AG08396 (cell line): ENCODE data around the gene PIGM.
"Not testable (repeated sequence)": the region's sequence is repeated elsewhere in the genome, so short reads cannot be mapped to it uniquely, and the experiment has no call there.

Source experiments
- DNase-seq: peaks from one replicate; pipeline ENCODE4 v3.0.0; 2012; ENCODE audit warnings: low spot score, mixed read lengths

Gene PIGM

DNA sequence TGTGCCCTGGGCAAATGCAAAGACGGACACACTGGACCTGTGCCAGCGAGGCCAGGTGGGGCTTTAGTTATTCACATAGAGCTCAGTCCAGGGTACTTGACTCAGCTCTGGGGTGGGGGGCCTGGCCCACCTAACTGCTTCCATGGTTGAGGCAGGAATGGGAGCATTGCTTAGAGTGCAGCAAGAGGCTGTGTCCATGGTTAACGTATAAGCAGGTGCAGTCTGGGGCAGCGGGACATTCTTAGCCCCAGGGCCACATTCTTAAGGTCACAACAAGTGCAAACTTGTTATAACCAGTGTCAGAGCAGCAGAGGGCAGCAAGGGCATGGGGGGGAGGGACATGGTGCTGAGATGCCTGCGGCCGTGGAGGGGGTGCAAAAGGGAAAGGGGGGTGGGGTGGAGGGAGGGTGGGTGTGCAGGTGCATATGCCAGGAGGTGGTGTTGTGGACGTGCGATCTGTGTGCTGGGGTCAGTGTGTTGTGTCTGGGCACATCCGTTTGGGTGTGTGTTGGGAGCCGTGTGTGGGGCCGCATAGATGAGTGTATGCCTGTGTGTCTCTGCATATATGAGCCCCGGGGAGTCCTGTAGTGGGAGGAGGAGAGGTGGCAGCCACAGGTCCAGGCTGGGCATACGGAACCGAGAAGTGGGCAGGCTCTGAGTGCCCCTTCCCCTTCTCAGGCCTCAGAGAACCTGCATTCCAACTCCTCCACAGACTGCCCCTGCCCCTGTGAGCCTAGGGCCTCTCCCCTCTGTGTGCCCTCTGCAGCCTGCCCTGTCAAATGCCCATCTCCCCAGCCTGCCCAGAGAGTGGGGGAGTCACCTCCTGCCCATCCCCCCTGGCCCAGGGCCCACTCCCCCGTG lies 29.8 kb upstream of the PIGM start:
- no peak for DNase-seq

DNA sequence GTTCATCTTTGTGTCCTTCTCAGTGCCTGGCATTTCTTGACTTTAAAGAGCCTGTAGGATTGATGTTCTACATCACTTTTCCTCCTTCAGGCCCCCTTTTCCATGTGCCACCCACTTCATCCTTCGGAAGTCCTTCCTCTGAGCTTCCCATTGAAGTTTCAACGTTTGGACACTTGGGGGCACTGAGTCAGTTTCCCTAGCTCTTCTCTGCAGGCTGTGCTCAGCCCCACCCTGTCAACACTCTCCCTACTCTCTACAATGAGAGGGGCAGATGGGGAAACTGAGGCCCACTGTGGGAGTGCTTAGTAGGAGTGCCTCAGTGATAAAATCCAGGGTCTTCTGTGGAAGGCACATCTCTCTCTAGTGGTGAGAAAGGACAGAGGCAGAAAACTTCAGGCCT lies 26.3 kb upstream of the PIGM start:
- DNase-seq = no peak

DNA sequence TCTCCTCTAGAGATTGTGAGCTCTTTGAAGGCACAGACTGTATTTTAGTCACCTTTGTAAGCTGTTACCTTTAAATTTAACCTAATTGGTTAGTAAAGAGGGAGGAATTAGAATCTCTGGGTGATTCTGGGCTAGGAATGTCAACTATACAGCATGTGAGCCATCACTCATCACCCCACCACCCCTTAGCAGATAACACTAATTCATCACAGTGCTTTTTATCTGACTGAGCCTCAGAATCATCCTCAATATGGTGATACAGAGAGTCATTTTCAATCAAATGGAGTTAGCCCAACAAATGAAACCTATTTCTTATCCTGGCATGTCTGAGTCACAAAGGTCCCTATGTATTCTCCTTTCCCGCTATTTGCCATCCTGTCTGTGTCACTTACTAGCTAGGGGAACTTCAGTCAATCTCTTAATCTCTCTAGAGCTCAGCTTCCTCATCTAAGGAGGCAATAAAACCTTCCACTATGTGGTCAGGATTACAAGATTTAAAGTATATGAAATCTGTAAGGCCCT lies 24.9 kb upstream of the PIGM start:
- no peak for DNase-seq

DNA sequence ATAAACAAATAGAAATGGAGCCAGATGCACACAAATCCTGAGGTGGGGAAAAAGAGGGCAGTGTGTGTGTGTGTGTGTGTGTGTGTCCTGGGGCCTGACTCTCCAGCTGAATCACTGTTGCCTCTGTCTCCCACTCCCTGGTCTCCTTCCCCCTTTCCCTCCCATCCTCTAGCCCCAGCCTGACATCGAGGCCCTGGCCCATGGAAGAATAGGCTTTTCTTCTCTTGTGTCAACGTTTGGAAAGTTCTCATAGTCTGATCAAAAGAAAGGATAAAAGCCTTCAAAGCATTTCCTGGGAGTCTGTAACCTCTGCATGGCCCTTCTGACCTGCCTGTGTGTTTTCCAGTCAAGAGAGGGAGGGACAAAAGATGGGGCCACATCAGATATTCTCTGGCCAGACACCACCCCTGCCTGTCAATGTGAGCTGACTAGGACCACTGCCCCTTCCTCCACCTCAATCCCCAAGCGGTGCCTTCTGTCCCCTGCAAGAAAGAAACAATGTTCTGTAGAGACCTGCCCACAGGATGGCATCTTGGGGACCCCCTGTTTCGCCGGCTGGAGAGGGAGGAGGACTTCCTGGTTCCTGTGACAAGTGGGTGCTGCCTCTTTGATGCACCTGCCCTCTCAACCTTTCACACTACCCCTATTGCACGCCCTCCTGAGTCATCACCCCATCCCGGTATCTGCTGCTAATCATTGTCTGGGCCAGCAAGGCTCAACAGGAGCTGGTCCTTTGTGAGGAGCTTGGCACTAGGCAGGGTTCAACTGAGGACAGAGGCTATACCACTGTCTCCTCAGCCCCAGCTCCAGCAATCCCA lies 22.0 kb upstream of the PIGM start:
- DNase-seq = no peak

DNA sequence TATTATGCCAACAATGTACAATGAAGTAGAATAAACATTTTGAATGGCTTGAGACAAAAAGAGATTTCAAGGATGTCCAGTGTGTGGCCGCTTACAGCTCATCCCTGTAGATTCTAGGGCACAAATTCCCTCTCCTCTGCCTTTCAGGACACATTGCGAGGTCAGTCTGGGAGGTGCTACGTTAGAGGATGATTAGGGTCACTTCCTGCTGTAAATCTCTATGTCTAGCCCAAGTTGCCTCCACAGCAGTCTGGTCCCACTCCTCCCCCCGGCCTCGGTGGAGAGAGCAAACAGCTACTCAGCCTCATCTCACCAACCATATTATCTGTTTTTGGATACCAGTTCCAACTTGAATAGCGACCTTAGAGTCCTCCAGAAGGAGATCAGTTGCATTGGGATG lies 21.1 kb upstream of the PIGM start:
- no peak for DNase-seq

DNA sequence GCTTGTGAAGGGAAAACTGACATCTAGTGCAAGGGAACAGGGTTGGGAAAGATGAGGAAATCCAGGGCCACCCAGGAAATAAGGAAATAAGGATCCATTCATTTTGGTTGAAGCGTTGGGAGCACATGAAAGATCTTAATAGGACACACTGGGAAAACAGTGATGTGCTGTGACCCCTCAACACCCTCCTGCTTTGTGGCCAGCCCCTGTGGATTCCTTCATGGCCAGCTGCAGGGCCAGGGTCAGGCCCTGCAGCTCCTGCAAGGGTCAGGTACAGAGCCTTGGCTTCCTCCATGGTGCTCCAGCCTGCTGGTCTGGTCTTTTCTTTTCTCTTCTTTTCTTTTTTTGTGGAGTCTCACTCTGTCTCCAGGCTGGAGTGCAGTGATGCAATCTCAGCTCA lies 18.8 kb upstream of the PIGM start:
- DNase-seq = no peak

DNA sequence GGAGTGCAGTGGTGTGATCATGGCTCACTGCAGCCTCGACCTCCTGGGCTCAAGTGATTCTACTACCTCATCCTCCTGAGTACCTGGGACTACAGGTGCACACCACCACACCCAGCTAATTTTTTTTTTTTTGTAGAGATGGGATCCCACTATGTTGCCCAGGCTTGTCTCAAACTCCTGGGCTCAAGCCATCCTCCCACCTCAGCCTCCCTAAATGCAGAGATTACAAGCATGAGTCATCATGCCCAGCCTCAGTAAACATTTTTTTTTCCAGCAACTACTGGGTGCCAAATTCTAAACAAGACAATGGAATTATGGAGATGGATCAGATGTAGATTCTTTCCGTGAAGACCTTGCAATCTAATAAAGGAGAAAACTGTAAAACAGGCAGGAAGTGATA lies 18.4 kb upstream of the PIGM start:
- DNase-seq = not testable (repeated sequence)

DNA sequence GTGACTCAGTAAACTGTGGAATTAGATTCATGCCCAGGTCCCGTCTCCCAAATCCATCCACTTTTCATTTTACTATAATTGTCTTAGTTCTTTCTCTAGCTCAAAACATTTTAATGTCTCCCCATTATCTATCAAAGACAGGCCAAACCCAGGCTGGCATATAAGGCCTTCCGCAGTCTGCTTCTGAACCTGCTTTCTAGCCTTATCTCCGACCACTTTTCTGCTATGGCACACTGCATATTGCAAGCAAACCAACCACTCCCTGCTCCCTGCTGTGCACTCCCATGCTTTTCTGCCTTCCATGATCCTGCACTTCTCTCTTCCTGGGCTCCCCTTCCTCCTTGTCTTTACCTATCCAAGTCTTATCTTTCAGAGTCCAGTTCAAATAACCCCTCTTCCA lies 17.3 kb upstream of the PIGM start:
- no peak for DNase-seq

DNA sequence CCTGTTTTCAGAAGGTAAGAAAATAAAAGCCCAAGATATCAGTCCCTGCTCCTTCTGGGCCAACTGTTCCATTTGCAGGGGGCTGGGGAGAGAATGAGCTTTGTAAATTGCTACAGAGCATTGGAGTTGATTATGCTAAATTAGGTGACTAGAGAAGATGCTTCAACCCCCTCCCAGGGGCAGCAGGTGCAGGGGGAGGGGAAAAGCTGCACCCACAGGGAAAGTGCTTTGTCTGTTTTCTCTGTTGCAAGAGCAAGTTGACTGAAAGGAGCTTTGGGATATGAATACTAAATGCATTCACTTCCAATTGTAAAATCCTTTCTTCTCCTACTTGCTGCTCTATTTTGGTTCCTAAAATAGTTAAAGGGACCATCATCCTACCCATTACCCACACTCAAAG lies 16.5 kb upstream of the PIGM start:
- DNase-seq = no peak

DNA sequence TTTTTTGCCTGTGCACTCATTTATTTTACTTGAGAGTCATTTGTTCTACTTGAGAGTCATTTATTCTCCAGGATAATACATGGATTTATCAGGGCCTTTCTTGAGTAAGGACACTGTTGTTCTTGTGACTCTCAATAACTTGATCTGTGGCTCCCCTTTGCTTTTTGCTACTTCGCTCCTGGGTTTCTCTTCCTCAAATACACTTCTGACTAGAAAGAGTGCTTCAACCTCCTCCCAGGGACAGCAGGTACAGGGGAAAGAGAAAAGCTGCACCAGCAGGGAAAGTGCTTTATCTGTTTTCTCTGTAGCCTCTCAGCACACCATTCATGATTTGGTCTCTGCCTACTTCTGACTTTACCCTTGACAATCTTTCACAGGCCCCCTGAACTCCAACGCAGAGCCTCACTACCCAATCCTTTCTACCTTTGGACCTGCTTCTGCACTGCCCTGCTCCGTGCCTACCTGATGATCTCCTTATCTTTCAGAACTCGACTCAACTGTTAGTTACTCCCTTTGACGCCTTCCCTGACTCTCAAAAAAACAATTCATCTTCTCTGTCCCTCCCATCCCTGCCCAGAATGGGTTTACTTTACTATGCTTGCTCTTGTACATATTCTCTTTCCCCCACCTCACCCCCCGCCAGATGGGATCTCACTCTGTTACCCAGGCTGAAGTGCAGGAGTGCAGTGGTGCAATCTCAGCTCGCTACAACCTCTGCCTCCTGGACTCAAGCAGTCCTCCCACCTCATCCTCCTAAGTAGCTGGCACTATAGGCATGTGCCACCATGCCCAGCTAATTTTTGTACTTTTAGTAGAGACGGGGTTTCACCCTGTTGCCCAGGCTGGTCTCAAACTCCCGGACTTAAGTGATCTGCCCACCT lies 15.6 kb upstream of the PIGM start:
- DNase-seq = no peak

DNA sequence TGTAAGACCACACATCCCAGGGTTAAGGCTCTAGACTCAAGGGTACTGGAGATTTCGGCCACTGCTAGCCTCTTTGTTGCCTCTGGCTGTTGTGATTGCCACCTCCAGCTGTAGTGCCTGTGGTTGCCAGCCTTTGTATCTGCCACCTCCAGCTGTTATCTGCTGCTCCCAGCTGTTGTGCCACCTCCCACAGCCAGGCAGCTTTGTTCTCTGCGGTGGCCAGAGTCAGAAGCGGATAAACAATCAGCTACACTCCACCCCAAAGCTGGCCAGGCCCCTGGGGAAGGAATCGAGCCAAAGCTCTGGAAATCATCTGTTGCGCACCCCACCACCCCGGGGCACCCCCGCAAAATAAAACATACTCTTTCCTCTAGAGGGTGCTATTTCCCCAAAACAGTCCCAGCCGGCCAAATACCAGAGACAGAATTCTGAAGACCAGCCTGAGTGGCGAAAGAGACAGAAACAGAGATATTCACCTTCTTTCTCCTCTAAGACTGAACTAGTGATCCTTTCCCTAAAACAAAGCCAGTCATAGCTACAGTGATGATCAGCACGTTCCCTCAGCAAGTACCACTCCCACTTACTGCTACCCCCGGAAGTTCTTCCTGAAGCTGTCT lies 14.8 kb upstream of the PIGM start:
- peak; percentile 74 for DNase-seq

DNA sequence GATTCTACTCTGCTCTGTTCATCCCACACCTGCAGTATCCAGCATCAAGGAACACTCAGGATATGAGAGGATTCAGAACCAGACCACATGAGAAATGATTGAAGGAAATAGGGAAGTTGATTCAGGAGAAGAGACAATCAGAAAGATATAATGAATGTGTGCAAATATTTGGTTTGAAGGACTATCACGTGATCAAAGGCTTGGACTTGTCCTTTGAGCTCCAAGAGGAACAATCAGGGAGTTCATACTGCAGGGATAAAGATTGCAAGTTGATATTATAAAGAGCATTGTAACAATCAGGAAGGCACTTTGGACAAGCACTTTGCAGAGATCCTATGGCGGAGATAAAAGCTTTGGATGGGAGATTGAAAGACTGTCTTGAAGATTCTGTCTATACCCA lies 13.9 kb upstream of the PIGM start:
- no peak for DNase-seq

DNA sequence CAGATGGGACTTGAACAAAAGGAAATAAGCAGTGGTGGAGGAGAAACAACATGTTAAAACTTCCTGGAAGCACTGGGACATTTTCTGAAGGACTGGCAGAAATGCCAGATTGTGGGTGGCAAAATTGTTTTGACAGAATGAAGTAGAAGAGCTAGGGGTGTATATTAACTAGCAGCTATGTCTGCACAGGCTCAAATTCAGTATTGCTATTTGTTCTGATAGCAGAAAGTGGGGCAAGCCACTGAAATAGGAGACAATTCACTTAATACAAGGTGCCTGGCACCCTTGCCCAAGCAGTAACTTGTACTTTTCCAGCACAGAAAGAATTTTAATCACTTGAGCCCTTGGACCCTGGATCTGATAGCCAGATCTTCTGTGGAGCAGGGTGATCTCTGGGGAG lies 11.8 kb upstream of the PIGM start:
- no peak for DNase-seq

DNA sequence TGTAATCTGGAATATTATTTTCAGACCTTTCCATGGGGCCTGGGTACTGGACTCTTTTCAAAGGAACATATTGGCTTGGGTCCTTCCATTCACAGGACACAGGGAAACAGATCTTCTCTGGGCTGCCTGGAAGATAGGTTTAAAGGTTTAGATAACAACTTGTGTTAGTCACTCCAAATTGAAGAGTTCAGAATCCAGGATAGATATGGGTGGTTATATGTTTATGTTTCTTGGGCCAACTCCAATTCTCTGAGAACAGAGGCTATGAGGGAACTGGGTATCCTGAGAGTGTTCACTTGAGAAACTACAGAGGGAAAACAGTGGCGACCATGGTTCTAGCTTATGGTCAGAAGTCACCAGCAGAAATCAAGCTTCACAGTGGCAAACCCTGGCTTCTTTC lies 8.7 kb upstream of the PIGM start:
- DNase-seq = no peak

DNA sequence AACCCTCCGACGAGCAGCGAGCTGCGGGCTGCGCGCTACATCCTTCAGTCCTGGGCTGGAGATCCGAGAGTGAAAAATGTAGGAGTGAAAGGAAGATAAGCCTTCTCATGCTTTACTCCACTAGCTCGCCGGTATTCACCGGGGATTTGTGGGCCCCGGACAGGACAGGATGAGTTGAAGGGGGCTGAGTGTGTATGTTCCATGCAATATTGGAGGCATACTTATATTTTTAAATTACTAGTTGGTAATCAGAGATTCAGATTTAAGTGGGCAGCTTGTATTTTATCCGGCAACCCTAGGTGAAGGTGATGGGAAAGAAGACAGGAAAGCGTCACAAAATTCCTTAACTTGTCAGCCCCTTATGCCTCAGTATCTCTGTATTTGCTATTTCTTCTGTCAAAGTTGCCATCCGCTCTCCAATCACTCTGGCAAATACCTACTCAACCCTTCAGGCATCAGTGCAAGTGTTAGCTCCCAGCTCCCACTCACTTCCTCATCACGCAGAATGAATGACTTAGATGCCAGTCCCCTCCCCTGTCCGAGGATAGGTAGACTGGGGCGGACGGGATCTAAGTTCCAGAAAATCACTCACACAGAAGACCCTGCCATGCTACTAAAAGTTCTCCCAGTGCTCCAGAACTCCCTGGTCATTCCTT lies 503 bp upstream of the PIGM start:
- no peak for DNase-seq

DNA sequence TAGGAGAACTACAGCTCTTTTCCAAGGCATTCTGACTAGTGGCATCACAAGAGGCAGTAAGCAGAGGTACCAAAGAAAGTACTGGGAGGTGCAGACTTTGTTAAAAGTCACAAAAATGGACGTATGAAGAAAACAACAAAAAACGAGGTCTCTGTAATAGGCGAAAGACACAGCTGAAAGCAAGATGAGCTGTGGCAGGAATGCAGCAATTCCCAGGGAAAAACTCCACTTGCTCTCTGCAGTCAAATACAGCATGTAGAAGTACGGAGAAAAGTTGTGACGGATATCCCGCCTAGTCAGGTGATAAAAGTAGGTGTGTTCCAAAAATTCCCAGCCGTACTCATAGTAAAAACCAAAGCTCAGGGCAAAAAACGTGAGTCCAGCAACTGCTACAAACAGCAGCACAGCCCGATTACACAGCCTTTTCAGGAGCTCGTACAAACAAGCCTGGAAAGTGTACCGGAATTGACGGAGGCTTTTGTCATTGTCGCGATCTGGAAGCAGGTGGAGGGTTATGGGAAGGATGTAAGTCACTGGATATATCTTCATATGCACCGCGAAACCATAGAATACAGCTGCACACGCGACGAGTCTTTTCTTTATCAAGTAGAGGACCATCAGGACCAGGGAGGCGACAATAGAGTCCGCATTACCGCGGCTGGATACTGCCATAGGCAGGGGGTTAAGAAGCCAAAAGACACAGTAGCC lies 979 bp downstream of the PIGM start:
- DNase-seq = no peak

DNA sequence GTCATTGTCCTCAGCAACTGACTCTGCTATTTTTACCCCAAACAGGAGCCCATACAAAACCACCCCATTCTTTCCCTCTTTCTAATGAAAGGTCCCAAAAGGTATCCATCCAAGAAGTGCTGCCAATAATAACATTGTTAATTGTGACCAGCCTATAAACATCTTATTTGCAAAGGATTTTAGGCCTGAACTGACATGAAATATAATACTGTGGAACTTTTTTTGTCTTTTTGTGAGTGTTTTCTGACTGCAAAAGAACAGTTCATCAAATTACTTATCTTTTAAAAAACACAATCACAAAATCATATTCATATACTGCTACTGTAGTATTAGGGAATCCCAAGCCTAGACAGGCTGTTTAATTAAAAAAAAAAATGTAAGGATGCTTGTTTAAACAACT lies 3.4 kb downstream of the PIGM start:
- no peak for DNase-seq

DNA sequence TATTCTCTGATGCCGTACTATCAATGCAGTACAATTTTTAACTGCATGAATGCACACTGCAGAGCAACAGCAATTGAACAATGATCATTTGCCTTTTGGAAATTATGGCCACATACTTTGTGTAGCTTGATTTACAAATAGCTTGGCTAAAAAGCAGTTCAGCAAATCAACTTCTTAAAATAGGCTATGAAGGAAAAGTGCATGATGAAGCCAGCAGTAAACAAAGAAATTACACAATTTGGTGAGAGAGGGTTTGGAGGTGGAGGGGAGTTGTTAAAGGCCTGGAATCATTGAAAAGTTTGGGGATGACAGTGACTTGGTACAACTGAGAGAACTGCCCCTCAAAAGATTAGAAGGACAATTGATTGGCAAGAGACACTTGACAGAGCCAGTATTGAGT lies 6.5 kb downstream of the PIGM start:
- DNase-seq = no peak

DNA sequence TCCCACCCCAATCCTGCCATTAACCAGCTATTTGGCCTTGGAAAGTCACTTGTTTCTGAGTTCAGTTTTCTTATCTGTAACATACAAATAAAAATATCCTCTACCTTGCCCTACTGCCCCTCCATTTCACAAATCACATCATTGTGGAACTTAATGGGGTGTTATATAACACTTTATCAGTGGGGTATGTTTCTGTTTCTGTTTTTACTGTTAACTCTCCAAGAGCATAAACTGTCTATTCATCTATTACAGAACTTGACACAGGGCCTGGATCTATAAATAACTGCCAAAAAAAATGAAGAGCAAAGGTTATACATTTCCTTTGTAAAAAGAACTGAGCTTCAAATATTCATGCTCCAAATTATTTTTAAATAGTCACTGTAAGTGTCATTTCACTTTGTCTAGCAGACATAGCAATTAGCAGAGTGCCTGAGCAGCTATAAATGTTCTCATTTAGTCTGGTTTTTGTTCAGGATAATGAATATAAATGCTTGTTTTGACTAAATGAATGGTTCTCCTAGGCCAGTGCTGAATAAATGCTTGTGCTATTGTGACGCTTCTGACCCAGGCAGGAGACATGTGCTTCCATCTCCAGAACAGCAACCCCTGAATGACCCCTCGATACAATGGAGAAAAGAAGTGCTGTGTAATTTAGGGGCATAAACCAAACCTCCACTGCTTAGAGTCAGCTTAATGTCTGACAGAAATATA lies 7.4 kb downstream of the PIGM start:
- no peak for DNase-seq
